ENCODE measurements around the gene LMBRD1. TPM values are rescaled to one million over a fixed set of nuclear protein-coding genes. Genes with fewer than 3 reads are reported as not detected.

Gene LMBRD1
- total RNA-seq, 1 donor from 2014 or later = 24.9 TPM

GRCh38 chr6:69817358-69817757 lies 20.5 kb upstream of the LMBRD1 start:
- H3K4me3 ChIP-seq (ENCODE audit: low read depth, low read length) = no peak overlapping the region
- DNase-seq (ENCODE audit: low read depth) = no peak
- TF ChIP-seq, protein P1, sequence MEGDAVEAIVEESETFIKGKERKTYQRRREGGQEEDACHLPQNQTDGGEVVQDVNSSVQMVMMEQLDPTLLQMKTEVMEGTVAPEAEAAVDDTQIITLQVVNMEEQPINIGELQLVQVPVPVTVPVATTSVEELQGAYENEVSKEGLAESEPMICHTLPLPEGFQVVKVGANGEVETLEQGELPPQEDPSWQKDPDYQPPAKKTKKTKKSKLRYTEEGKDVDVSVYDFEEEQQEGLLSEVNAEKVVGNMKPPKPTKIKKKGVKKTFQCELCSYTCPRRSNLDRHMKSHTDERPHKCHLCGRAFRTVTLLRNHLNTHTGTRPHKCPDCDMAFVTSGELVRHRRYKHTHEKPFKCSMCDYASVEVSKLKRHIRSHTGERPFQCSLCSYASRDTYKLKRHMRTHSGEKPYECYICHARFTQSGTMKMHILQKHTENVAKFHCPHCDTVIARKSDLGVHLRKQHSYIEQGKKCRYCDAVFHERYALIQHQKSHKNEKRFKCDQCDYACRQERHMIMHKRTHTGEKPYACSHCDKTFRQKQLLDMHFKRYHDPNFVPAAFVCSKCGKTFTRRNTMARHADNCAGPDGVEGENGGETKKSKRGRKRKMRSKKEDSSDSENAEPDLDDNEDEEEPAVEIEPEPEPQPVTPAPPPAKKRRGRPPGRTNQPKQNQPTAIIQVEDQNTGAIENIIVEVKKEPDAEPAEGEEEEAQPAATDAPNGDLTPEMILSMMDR (conservative IDR thresholded peaks at IDR 0.05; ENCODE audit: low read depth, low read length) = no peak

- TF ChIP-seq, protein P1 (conservative IDR thresholded peaks at IDR 0.05; ENCODE audit: low read depth, low read length) = no peak
These were observed 19.8 kb upstream of the LMBRD1 start for GRCh38 chr6:69816569-69816968.

GRCh38 chr6:69816026-69816425 lies 19.2 kb upstream of the LMBRD1 start:
- no peak overlapping the region for H3K4me3 ChIP-seq (ENCODE audit: low read depth, low read length)
- TF ChIP-seq, protein P1 (conservative IDR thresholded peaks at IDR 0.05; ENCODE audit: low read depth, low read length) = no peak
- no peak for DNase-seq (ENCODE audit: low read depth)

More at GRCh38 chr6:69816569-69816968, 19.8 kb upstream of the LMBRD1 start:
- H3K4me3 ChIP-seq (ENCODE audit: low read depth, low read length) = no peak overlapping the region
- no peak for DNase-seq (ENCODE audit: low read depth)

- TF ChIP-seq, protein P1 (conservative IDR thresholded peaks at IDR 0.05; ENCODE audit: low read depth, low read length) = no peak
- no peak overlapping the region for H3K4me3 ChIP-seq (ENCODE audit: low read depth, low read length)
- no peak for DNase-seq (ENCODE audit: low read depth)
These were observed 16.7 kb upstream of the LMBRD1 start for GRCh38 chr6:69813508-69813907.

GRCh38 chr6:69812746-69813427 lies 16.1 kb upstream of the LMBRD1 start:
- no peak overlapping the region for H3K4me3 ChIP-seq (ENCODE audit: low read depth, low read length)
- TF ChIP-seq, protein P1 (conservative IDR thresholded peaks at IDR 0.05; ENCODE audit: low read depth, low read length) = no peak
- no peak for DNase-seq (ENCODE audit: low read depth)

DNA sequence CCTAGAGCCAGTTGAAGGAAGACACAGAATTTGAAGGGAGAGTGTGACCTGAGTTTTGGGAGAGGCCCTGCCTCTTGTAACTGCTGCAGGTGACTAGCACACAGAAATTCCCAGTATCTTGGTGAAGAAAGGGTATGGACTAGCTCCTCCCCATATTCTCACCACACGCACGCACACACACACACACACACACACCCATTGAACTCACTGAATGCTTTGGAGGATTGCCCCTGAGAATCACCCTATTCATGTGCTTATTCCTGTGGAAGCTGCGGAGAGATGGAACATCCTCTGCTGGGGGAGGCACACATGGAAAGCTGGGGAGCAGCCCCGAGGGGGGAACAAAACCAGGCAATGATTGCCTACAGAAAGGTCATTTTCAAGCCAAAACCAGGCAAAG lies 6.2 kb upstream of the LMBRD1 start:
- no peak for DNase-seq (ENCODE audit: low read depth)
- TF ChIP-seq, protein P1 (conservative IDR thresholded peaks at IDR 0.05; ENCODE audit: low read depth, low read length) = no peak
- H3K4me3 ChIP-seq (ENCODE audit: low read depth, low read length) = no peak overlapping the region

GRCh38 chr6:69801711-69802110 lies 4.9 kb upstream of the LMBRD1 start:
- DNase-seq (ENCODE audit: low read depth) = no peak
- H3K4me3 ChIP-seq (ENCODE audit: low read depth, low read length) = no peak overlapping the region
- TF ChIP-seq, protein P1 (conservative IDR thresholded peaks at IDR 0.05; ENCODE audit: low read depth, low read length) = no peak

Data from epithelial cell of proximal tubule (primary cell).